Dermis blood vessel endothelial cell (primary cell): Measurements from ENCODE around the gene KRT74. TPM values are rescaled to one million over a fixed set of nuclear protein-coding genes. Genes with fewer than 3 reads are reported as not detected.
A peak's percentile ranks its signal among the peaks of the same experiment; 100 is the strongest.
"Not testable (repeated sequence)": the region's sequence is repeated elsewhere in the genome, so short reads cannot be mapped to it uniquely, and the experiment has no call there.

Experiments used
- DNase-seq: peaks from one replicate; pipeline ENCODE4 v3.0.0; 2010
- total RNA-seq: library from RNA; depleted of rRNA; stranded (reverse); fragments of >200 nt; gene quantifications from 2 replicates; pipeline ENCODE4 v1.2.3, GENCODE V29; 2014

The KRT74 gene
- total RNA-seq, 1 donor from 2014 or later = not detected

DNA sequence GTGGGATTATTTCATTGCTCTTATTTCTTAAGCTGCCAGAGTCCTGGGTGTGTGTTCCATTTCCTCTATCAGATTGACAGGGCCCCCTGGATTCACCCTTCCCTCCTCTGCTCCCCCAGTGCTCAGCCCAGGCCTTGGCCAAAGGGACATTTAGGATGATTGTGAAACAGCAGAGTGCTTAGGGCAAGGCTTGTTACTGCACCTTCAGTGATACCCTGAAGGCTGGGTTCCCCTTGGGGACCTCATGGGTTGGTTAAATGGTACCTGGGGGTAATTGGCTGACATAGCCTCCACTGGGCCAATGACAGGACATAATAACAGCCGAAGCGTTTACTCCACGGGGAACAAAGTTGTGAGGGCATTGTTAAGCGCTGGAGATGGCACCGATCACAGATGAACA is 28.9 kb upstream of the KRT74 start:
- no peak for DNase-seq

GRCh38 chr12:52601671-52602070 is 28.0 kb upstream of the KRT74 start:
- DNase-seq = no peak

GRCh38 chr12:52600941-52601481 is 27.4 kb upstream of the KRT74 start, which contains the start of gene KRT72:
Gene KRT72 (minus strand): TSS chr12:52601463. CDS start chr12:52601452, 11 bp downstream.
- DNase-seq = no peak

GRCh38 chr12:52600475-52600874 is 26.8 kb upstream of the KRT74 start:
- DNase-seq = no peak

- DNase-seq = no peak
These were observed 26.4 kb upstream of the KRT74 start for GRCh38 chr12:52600071-52600470.

- DNase-seq = no peak
These were observed 25.3 kb upstream of the KRT74 start for GRCh38 chr12:52598966-52599365.

GRCh38 chr12:52594237-52594636 is 20.6 kb upstream of the KRT74 start:
- not testable (repeated sequence) for DNase-seq

- DNase-seq = no peak
These were observed 17.9 kb upstream of the KRT74 start for GRCh38 chr12:52591521-52591920.

GRCh38 chr12:52590021-52590420 is 16.4 kb upstream of the KRT74 start:
- no peak for DNase-seq

GRCh38 chr12:52587563-52587962 is 13.9 kb upstream of the KRT74 start:
- no peak for DNase-seq

- DNase-seq = no peak
These were observed 12.3 kb upstream of the KRT74 start for GRCh38 chr12:52585946-52586345.

GRCh38 chr12:52585066-52585465 is 11.4 kb upstream of the KRT74 start:
- no peak for DNase-seq

GRCh38 chr12:52584156-52584682 is 10.6 kb upstream of the KRT74 start:
- DNase-seq = no peak

GRCh38 chr12:52582971-52583456 is 9.4 kb upstream of the KRT74 start:
- DNase-seq = peak; percentile 71

GRCh38 chr12:52582486-52582885 is 8.8 kb upstream of the KRT74 start:
- DNase-seq = no peak

- no peak for DNase-seq
These were observed 7.8 kb upstream of the KRT74 start for GRCh38 chr12:52581481-52581880.

DNA sequence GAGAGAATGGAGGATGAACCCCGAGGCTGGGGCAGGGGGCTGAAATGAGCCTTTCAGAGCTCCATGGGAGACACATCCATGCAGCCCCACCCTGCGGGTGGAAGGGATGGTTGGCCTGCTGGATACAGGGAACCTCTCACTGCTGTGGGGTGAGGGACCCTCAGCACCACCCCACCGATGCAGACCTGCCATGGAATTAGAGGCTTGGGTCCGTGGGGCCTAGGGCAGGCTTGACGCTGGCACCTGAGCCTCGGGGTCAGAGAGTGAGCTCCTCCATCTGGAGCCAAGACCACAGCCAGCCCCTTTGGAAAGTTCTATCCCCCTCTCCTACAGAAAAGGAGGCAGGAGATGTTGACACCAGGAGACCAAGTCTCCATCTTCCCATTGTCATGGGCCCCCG is 7.4 kb upstream of the KRT74 start:
- no peak for DNase-seq

GRCh38 chr12:52580496-52580895 is 6.9 kb upstream of the KRT74 start:
- no peak for DNase-seq

GRCh38 chr12:52579468-52580465 is 6.1 kb upstream of the KRT74 start:
- no peak for DNase-seq

- DNase-seq = no peak
These were observed 4.8 kb upstream of the KRT74 start for GRCh38 chr12:52578469-52578868.

DNA sequence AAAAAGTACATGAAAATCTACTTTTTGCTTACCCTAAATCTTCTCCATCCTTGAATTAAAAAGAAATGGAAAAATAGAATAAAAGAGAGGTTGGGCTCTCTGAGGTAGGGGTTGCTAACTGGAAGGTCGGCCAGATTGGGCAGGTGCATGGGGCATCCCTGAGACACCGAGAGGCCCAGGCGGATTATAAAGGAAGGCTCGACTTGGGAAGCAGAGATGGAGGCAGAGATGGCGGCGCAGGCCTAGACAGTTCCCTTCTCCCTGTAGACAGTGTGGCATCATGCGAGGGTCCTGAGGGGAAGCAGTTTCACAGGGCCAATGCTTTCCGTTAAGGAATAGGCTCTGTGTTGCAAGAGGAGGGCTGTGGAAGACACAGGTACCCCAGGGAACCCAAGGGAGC is 3.7 kb upstream of the KRT74 start:
- no peak for DNase-seq

DNA sequence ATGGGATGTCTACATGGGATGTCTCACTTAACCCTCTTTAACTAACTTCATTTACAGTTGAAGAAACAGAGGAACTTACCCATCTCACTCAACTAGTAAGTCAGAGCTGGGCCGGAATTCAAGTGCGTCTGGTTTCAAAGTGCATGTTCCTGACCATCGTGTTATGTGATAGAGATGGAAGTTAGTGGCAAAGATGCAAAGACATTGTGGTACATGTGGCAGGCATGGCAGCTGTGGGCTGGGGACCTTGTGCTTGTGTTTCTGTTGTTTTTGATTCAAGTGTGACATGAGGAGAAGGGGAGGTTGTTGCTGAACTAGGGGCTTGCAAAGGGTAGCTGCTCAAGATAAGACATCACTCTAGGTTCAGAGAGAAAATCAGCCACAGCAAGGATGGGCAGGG is 2.3 kb upstream of the KRT74 start:
- DNase-seq = no peak

DNA sequence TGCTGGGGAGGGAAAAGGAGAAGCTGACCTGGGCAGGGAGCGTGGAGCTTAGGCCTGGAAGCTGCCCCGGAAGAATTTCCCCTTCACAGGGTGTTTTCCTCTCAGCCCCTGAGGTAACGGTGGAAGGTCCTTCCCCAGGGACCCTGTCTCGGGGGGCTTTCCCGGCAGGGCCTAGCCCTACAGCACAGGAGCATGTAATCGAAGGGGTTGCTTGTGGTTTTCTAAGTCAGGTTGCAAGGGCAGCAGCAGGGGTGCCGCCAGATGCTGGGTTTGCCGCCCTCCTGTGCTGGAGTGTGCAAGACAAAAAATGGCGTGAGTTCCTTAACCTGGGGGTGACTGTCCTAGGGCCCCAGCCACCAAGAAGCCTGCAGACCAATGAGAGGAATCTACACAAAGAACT is 1.6 kb upstream of the KRT74 start:
- no peak for DNase-seq

GRCh38 chr12:52573306-52573705 is 337 bp downstream of the KRT74 start:
- no peak for DNase-seq
